Endothelial cell of umbilical vein (primary cell): ENCODE results near the gene FMNL3. TPM values are rescaled to one million over a fixed set of nuclear protein-coding genes. Genes with fewer than 3 reads are reported as not detected.

Experiments used
- BruUV-seq: library from RNA; stranded (reverse); fragments of 400-500 nt; replicated peaks from 2 replicates; lab custom pipeline; 2021; lab: Mats Ljungman, UMichigan
- CTCF ChIA-PET: fragments of 300-600, 350-600 bp; sonication (Branson Sonifier 250); formaldehyde crosslinking; loops from one replicate; lab custom pipeline; 2021; ENCODE audit warnings: antibody characterized with exemption, inconsistent platforms; lab: Charles Lee
- POLR2A ChIA-PET: fragments of 300-600, 350-600 bp; sonication (Branson Sonifier 250); formaldehyde crosslinking; loops from one replicate; lab custom pipeline; 2021; ENCODE audit warnings: antibody characterized with exemption, inconsistent platforms; lab: Charles Lee
- DNase-seq: peaks from one replicate; pipeline ENCODE4 v3.0.0-alpha.2; 2011; ENCODE audit warnings: low read depth, low spot score
- FAIRE-seq: peaks from 2 replicates; lab custom pipeline; 2011; peaks lifted over from hg19 to GRCh38; lab: Jason Lieb, UNC
- H2AFZ ChIP-seq: 2 replicates; pipeline ENCODE4 v1.6.0; 2012; ENCODE audit warnings: low read depth, low read length, control low read depth, inconsistent platforms
- H3K27ac ChIP-seq: 2 replicates; pipeline ENCODE4 v1.5.1; 2011; ENCODE audit warnings: low read depth, mild to moderate bottlenecking, control low read depth, low read length, moderate library complexity; ENCODE audit not compliant: insufficient read depth
- H3K27me3 ChIP-seq, 2 experiments: 2 replicates each; pipeline versions ENCODE4 v1.6.0 to v1.6.1; 2011; ENCODE audit warnings: low read length in 2 of 2, mixed read lengths in 1 of 2; ENCODE audit not compliant: control insufficient read depth in 2 of 2, insufficient read depth in 2 of 2
- H3K36me3 ChIP-seq, 2 experiments: 2 replicates in 1 of 2; 3 replicates in 1 of 2; pipeline ENCODE4 v1.5.1; 2011; ENCODE audit warnings: low read length in 2 of 2, mild to moderate bottlenecking in 1 of 2, moderate library complexity in 1 of 2; ENCODE audit not compliant: control insufficient read depth in 2 of 2, insufficient read depth in 2 of 2; ENCODE audit errors: extremely low read depth in 1 of 2
- H3K4me1 ChIP-seq: 3 replicates; pipeline ENCODE4 v1.5.1; 2011; ENCODE audit warnings: mild to moderate bottlenecking, low read length; ENCODE audit not compliant: control insufficient read depth, insufficient read depth; ENCODE audit errors: extremely low read depth
- H3K4me2 ChIP-seq: 2 replicates; pipeline ENCODE4 v1.6.1; 2011; ENCODE audit warnings: low read length, control low read depth, mixed read lengths; ENCODE audit not compliant: insufficient read depth
- H3K4me3 ChIP-seq, 3 experiments: fragments of 200-600 bp in 1 of 3; sonication (generic), shearing (Covaris generic) in 1 of 3; replicated peaks in 1 of 3; 2 replicates each; pipeline ENCODE4 v1.5.1; 2011 to 2016; ENCODE audit warnings: control low read depth in 3 of 3, low read length in 3 of 3, mild to moderate bottlenecking in 2 of 3, inconsistent platforms in 1 of 3, low read depth in 1 of 3, moderate library complexity in 1 of 3; ENCODE audit not compliant: insufficient read depth in 1 of 3
- H3K79me2 ChIP-seq: 2 replicates; pipeline ENCODE4 v1.6.0; 2012; ENCODE audit warnings: low read length, inconsistent platforms; ENCODE audit not compliant: control insufficient read depth, insufficient read depth
- H3K9ac ChIP-seq: replicated peaks from 2 replicates; pipeline ENCODE3; 2011; ENCODE audit warnings: low read length, control low read depth; ENCODE audit not compliant: insufficient read depth; ENCODE audit errors: extremely low read depth
- H3K9me1 ChIP-seq: replicated peaks from 3 replicates; pipeline ENCODE4 v1.6.0; 2011; ENCODE audit warnings: mild to moderate bottlenecking, low read length; ENCODE audit not compliant: control insufficient read depth, insufficient read depth; ENCODE audit errors: extremely low read depth
- H3K9me3 ChIP-seq: replicated peaks from 2 replicates; pipeline ENCODE4 v1.5.1; 2012; ENCODE audit warnings: low read length, inconsistent platforms; ENCODE audit not compliant: control insufficient read depth, insufficient read depth
- H4K20me1 ChIP-seq: replicated peaks from 2 replicates; pipeline ENCODE3; 2011; ENCODE audit warnings: mild to moderate bottlenecking, low read length; ENCODE audit not compliant: control insufficient read depth, insufficient read depth; ENCODE audit errors: extremely low read depth
- EZH2 ChIP-seq: IDR thresholded peaks from 2 replicates; pipeline ENCODE4 v1.6.1; 2012; ENCODE audit warnings: borderline replicate concordance, low read depth, mild to moderate bottlenecking, moderate library complexity, low read length, inconsistent platforms; ENCODE audit not compliant: severe bottlenecking
- FOS ChIP-seq: IDR thresholded peaks from 2 replicates; pipeline ENCODE4 v1.6.1; 2011; ENCODE audit warnings: mild to moderate bottlenecking, low read length, moderate library complexity, borderline replicate concordance; ENCODE audit not compliant: insufficient read depth
- JUN ChIP-seq: IDR thresholded peaks from 2 replicates; pipeline ENCODE4 v1.6.1; 2011; ENCODE audit warnings: borderline replicate concordance, low read depth; ENCODE audit not compliant: insufficient read length, insufficient read depth
- MYC ChIP-seq: IDR thresholded peaks from one replicate; pipeline ENCODE4 v1.6.1; 2011; ENCODE audit warnings: mild to moderate bottlenecking, low read depth, low read length
- POLR2A ChIP-seq: IDR thresholded peaks from 2 replicates; pipeline ENCODE4 v1.6.1; 2012; ENCODE audit warnings: low read depth, mild to moderate bottlenecking, control low read depth, low read length
- POLR2AphosphoS5 ChIP-seq: IDR thresholded peaks from 2 replicates; pipeline ENCODE4 v1.6.1; 2012; ENCODE audit warnings: low read depth, mild to moderate bottlenecking, control low read depth, low read length, moderate library complexity; ENCODE audit not compliant: insufficient read depth
- dilution Hi-C: fragments of 300-500 bp; cut with MboI; formaldehyde crosslinking; loops from one replicate; pipeline ENCODE4 v1.15.0; 2019; ENCODE audit warnings: low sequenced_read_pairs; ENCODE audit not compliant: extremely low pct_ligation_motif_present
- intact Hi-C: fragments of 100-400 bp; cut with micrococcal nuclease; formaldehyde crosslinking; loops from one replicate; pipeline ENCODE4 v1.10.0; 2022
- polyA plus RNA-seq, 4 experiments: library from polyadenylated mRNA; depleted of rRNA in 3 of 4; stranded (reverse) in 3 of 4; unstranded in 1 of 4; fragments of >200 nt; gene quantifications; 2 replicates each; pipeline versions ENCODE4 v1.2.1 to v1.2.3, GENCODE V29; 2011 to 2012; ENCODE audit warnings: missing spikeins in 1 of 4
- total RNA-seq: library from RNA; stranded (reverse); gene quantifications from 2 replicates; pipeline ENCODE4 v1.2.3, GENCODE V29; 2021
- TF ChIP-seq, protein P1 (sequence below): IDR thresholded peaks from 2 replicates; pipeline ENCODE4 v1.6.1; 2011; ENCODE audit not compliant: insufficient read depth, insufficient read length
- TF ChIP-seq, protein P2 (sequence below), 2 donors: IDR thresholded peaks; 1 replicate in 1 of 2; 2 replicates in 1 of 2; pipeline ENCODE4 v1.5.1; 2011; ENCODE audit warnings: low read length in 2 of 2, mild to moderate bottlenecking in 2 of 2, moderate library complexity in 2 of 2, control low read depth in 1 of 2, inconsistent platforms in 1 of 2, low read depth in 1 of 2; ENCODE audit not compliant: insufficient read depth in 1 of 2; ENCODE audit errors: extremely low read depth in 1 of 2

The FMNL3 gene
- total and polyA plus RNA-seq, 2 donors (not counting 3 experiments of a cell fraction or from before 2014, with no cell fraction given), result 35.1 to 93.3 TPM

DNA sequence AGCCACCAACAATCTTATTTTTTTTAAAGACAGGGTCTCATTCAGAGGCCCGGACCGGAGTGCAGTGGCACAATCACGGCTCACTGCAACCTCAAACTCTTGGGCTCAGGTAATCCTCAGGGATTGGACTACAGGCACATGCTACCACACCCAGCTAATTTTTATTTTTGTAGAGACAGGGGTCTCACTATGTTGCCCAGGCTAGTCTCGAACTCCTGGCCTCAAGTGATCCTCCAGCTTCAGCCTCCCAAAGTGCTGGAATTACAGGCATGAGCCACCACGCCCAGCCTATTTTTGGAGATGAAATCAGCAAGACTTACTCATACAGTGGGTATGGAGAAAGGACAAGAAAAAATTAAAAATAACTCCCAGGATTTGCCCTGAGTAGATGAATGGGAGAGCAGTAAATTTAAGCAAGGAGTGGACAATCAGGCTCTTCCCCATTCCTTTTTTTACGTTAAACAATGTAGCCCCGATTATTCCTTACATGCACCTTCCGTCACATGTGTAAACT lies 13.2 kb downstream of the FMNL3 start:
- TF ChIP-seq EZH2, result no peak
- TF ChIP-seq POLR2A, result no peak
- TF ChIP-seq, protein P1, sequence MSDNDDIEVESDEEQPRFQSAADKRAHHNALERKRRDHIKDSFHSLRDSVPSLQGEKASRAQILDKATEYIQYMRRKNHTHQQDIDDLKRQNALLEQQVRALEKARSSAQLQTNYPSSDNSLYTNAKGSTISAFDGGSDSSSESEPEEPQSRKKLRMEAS, result no peak
- TF ChIP-seq MYC, result no peak
- TF ChIP-seq, protein P2, sequence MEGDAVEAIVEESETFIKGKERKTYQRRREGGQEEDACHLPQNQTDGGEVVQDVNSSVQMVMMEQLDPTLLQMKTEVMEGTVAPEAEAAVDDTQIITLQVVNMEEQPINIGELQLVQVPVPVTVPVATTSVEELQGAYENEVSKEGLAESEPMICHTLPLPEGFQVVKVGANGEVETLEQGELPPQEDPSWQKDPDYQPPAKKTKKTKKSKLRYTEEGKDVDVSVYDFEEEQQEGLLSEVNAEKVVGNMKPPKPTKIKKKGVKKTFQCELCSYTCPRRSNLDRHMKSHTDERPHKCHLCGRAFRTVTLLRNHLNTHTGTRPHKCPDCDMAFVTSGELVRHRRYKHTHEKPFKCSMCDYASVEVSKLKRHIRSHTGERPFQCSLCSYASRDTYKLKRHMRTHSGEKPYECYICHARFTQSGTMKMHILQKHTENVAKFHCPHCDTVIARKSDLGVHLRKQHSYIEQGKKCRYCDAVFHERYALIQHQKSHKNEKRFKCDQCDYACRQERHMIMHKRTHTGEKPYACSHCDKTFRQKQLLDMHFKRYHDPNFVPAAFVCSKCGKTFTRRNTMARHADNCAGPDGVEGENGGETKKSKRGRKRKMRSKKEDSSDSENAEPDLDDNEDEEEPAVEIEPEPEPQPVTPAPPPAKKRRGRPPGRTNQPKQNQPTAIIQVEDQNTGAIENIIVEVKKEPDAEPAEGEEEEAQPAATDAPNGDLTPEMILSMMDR (IDR thresholded peaks at IDR 0.05; ENCODE audit: extremely low read depth in 1 of 2, insufficient read depth in 1 of 2, low read depth in 1 of 2, low read length in 2 of 2), result no peak
- no TSS peak for BruUV-seq
- Histone ChIP-seq H3K4me3 (no peak overlapping the region), H3K36me3 (no peaks in the 10 kb centered on the region), H3K79me2 (peaks cover 87% of the 10 kb centered on the region), H3K9me1 (no peaks in the 10 kb centered on the region), H3K4me2 (no peak overlapping the region), H3K4me1 (peaks cover 10% of the 10 kb centered on the region), H3K9me3 (no peaks in the 10 kb centered on the region), H3K27ac (no peak overlapping the region), H3K9ac (no peak overlapping the region), H4K20me1 (peaks cover 13% of the 10 kb centered on the region), H3K27me3 (no peaks in the 10 kb centered on the region), H2AFZ (no peak overlapping the region)
- POLR2A ChIA-PET, result no interaction called here
- dilution Hi-C loops (no loop called here), intact Hi-C loops (no loop called here)
- CTCF ChIA-PET, result no interaction called here
- no peak for DNase-seq
- FAIRE-seq, result no peak

GRCh38 chr12:49692851-49693250 lies 14.4 kb downstream of the FMNL3 start:
- Histone ChIP-seq H3K9me1 (no peaks in the 10 kb centered on the region), H3K27me3 (no peaks in the 10 kb centered on the region), H4K20me1 (peaks cover 20% of the 10 kb centered on the region), H3K4me1 (no peaks in the 10 kb centered on the region), H3K27ac (no peak overlapping the region), H3K79me2 (peaks cover 85% of the 10 kb centered on the region), H3K9ac (no peak overlapping the region), H3K4me3 (no peak overlapping the region), H3K36me3 (no peaks in the 10 kb centered on the region), H3K4me2 (no peak overlapping the region), H3K9me3 (no peaks in the 10 kb centered on the region), H2AFZ (no peak overlapping the region)
- no TSS peak for BruUV-seq
- ChIA-PET CTCF (interaction anchor here (1.1 to 2.0 kb wide), 3 partner anchors 9 to 19 kb away, joined by 3 to 6 read pairs (median 5); no protein-coding TSS in a partner anchor), POLR2A (interaction anchor here (0.7 kb wide), 1 partner anchor 29 kb away, joined by 5 read pairs; no protein-coding TSS in a partner anchor)
- intact Hi-C loops, result no loop called here
- FAIRE-seq (no peak), DNase-seq (no peak)
- TF ChIP-seq JUN, result no peak
- no peak for TF ChIP-seq MYC
- no peak for TF ChIP-seq FOS
- TF ChIP-seq POLR2AphosphoS5, result no peak
- TF ChIP-seq, protein P2 (IDR thresholded peaks at IDR 0.05; ENCODE audit: extremely low read depth in 1 of 2, insufficient read depth in 1 of 2, low read depth in 1 of 2, low read length in 2 of 2), result no peak
- dilution Hi-C loops, result no loop called here
